ENCODE results near the gene LEKR1. TPM values are rescaled to one million over a fixed set of nuclear protein-coding genes. Genes with fewer than 3 reads are reported as not detected.

LEKR1 gene
- total and polyA plus RNA-seq, 5 donors, result 0.97 to 2.0 (median 1.5) TPM

GRCh38 chr3:157082305-157082982 lies 256.3 kb downstream of the LEKR1 start:
- WGBS, result 65% methylated on average over 11 of the region's 11 CpGs
- intact Hi-C loops (cut with DNase I), result loop anchor here (5.0 to 10.0 kb wide), 6 partner anchors 258 to 528 kb away; partner anchors contain the start of genes SSR3 (in 2 of the 4), LEKR1 (in 1 of the 4) and TIPARP (in 1 of the 4)

GRCh38 chr3:157083824-157084223 lies 257.7 kb downstream of the LEKR1 start:
- no peaks in the 10 kb centered on the region for H3K9me3 ChIP-seq (ENCODE audit: control insufficient read depth, low read length)
- H3K27ac ChIP-seq (ENCODE audit: low read length), result no peak overlapping the region
- peaks cover 4% of the 10 kb centered on the region for H3K4me1 ChIP-seq (ENCODE audit: control insufficient read depth, insufficient read depth, low read length)
- intact Hi-C loops (cut with DNase I), result loop anchor here (5.0 to 10.0 kb wide), 6 partner anchors 259 to 529 kb away; partner anchors contain the start of genes SSR3 (in 2 of the 4), LEKR1 (in 1 of the 4) and TIPARP (in 1 of the 4)
- no peak for ATAC-seq
- no peak for DNase-seq
- WGBS, result 98% methylated on average over 1 of the region's 1 CpG
- H3K4me3 ChIP-seq (ENCODE audit: low read length), result no peak overlapping the region
- H3K27me3 ChIP-seq (ENCODE audit: control insufficient read depth, insufficient read depth), result no peaks in the 10 kb centered on the region

More at GRCh38 chr3:157082305-157082982, 256.3 kb downstream of the LEKR1 start:
- no peak overlapping the region for H3K4me3 ChIP-seq (ENCODE audit: low read length)
- peak overlapping the region; percentile 74 for H3K27ac ChIP-seq (ENCODE audit: low read length)
- no peaks in the 10 kb centered on the region for H3K27me3 ChIP-seq (ENCODE audit: control insufficient read depth, insufficient read depth)
- no peaks in the 10 kb centered on the region for H3K9me3 ChIP-seq (ENCODE audit: control insufficient read depth, low read length)
- no peak for DNase-seq
- peaks cover 3% of the 10 kb centered on the region for H3K4me1 ChIP-seq (ENCODE audit: control insufficient read depth, insufficient read depth, low read length)
- ATAC-seq, result peak; percentile 56 to 68

DNA sequence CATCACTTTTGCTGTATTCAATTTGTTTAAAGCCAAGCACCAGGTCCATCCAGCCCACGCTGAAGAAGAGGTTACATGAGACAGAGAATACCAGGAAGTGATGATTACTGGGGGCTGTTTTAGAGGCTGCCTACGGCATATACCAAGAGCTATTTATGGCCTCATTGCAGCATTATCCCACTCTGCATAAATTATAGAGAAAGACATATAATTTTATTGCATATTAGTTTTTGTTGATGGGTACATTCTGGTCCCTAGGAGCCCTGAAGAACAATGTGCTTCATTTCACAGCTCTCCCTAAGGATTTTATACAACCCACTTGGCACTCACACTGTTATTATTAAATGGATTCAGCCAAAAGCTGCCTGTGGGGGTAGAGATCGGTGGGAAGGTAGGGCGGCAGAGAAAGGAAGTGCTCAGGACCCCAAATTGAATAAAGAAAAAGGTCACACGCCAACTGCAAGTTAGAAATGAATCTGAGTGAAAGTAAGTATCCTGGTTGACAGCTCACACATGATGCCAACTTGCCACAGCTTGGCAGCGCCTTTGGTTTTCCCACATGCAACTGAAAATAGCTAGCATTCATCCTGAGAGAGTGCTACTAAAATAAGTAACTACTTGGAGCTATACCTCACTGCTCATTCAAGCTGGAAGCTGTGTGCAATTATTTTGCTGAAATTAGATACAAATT lies 260.1 kb downstream of the LEKR1 start:
- intact Hi-C loops (cut with DNase I), result loop anchor here in 3 of 4 donors (5.0 to 10.0 kb wide), 6 partner anchors 46 to 531 kb away; partner anchors contain the start of genes SSR3 (in 2 of the 3), LEKR1 (in 1 of the 3) and TIPARP (in 1 of the 3)
- peak in 2 of 3 donors; percentile 72 to 76 for DNase-seq
- no peak overlapping the region for H3K4me3 ChIP-seq (ENCODE audit: low read length)
- ATAC-seq, result no peak
- no peaks in the 10 kb centered on the region for H3K9me3 ChIP-seq (ENCODE audit: control insufficient read depth, low read length)
- H3K4me1 ChIP-seq (ENCODE audit: control insufficient read depth, insufficient read depth, low read length), result peaks cover 8% of the 10 kb centered on the region
- peak overlapping the region; percentile 89 for H3K27ac ChIP-seq (ENCODE audit: low read length)
- WGBS, result 51% methylated on average over 6 of the region's 6 CpGs
- H3K27me3 ChIP-seq (ENCODE audit: control insufficient read depth, insufficient read depth), result no peaks in the 10 kb centered on the region

DNA sequence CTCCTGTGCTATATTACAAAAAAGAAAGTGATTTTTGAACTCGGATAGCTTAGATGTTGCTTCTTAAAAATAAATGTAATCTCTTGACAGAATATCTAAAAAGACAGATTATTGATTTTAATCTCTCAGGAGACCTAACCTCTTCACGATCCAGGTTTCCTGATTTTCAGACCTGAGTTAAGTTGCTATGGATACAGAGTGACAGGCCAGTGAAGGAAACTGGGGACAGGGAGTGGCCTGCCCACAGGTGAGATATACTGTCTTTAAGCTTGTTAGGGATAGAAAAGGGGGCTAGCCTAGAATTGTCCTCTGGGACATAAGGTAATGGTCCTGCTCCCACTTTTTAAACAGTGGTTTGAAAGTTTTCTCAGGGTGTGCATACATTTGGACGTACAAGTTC lies 260.6 kb downstream of the LEKR1 start:
- peak overlapping the region; percentile 84 for H3K27ac ChIP-seq (ENCODE audit: low read length)
- H3K9me3 ChIP-seq (ENCODE audit: control insufficient read depth, low read length), result no peaks in the 10 kb centered on the region
- H3K4me3 ChIP-seq (ENCODE audit: low read length), result no peak overlapping the region
- WGBS, result 58% methylated on average over 3 of the region's 3 CpGs
- ATAC-seq (no peak), DNase-seq (no peak)
- intact Hi-C loops (cut with DNase I), result loop anchor here in 3 of 4 donors (5.0 to 10.0 kb wide), 6 partner anchors 46 to 532 kb away; partner anchors contain the start of genes SSR3 (in 2 of the 3), LEKR1 (in 1 of the 3) and TIPARP (in 1 of the 3)
- no peaks in the 10 kb centered on the region for H3K27me3 ChIP-seq (ENCODE audit: control insufficient read depth, insufficient read depth)
- peaks cover 8% of the 10 kb centered on the region for H3K4me1 ChIP-seq (ENCODE audit: control insufficient read depth, insufficient read depth, low read length)

- ATAC-seq (no peak), DNase-seq (no peak)
- intact Hi-C loops (cut with DNase I), result loop anchor here in 3 of 4 donors (5.0 to 10.0 kb wide), 6 partner anchors 45 to 533 kb away; partner anchors contain the start of genes SSR3 (in 2 of the 3), LEKR1 (in 1 of the 3) and TIPARP (in 1 of the 3)
- Histone ChIP-seq H3K9me3 (ENCODE audit: control insufficient read depth, low read length) (no peaks in the 10 kb centered on the region), H3K4me1 (ENCODE audit: control insufficient read depth, insufficient read depth, low read length) (peaks cover 12% of the 10 kb centered on the region), H3K4me3 (ENCODE audit: low read length) (no peak overlapping the region), H3K27ac (ENCODE audit: low read length) (peak overlapping the region; percentile 87), H3K27me3 (ENCODE audit: control insufficient read depth, insufficient read depth) (no peaks in the 10 kb centered on the region)
- WGBS, result 68% methylated on average over 1 of the region's 1 CpG
Measured at GRCh38 chr3:157087373-157087772, 261.2 kb downstream of the LEKR1 start.

DNA sequence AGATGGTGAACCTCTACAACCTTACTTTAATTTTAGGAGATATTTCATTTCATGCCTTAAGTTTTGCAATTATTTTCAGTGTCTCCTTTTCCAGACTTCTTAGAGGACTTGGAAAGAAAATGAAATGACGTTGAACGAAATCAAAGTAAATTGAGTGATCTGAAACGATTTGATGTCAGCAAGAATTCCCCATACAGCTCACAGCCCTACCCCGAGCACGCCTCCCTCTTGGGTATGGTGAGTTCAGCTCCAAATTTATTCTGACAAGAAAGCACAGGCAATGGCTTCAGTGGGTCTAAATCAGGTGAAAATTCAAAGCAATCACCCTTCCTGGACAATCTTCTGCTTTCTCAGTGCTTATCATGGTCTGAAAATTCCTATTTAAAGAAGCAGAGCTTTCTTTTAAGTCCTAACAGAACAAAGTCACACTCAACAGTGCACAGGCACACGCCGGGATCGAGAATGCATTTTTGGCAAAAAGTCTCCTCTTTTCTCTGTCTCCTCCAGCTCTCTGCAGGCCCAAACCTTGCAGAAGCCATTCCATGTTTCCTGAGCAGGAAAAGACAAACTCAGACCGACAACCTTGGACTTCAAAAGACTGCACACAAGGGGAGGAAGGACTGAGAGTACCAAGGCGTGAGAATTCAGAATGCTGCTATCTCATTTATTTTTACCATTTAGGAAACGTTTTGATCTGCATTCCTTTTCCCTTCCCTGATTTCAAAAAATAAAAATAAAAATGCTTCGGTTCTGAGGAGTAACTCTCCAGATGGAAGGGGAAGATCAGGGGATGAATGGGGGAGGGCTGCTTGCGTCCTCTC lies 261.8 kb downstream of the LEKR1 start:
- intact Hi-C loops (cut with DNase I), result loop anchor here in 3 of 4 donors (2.0 to 10.0 kb wide), 8 partner anchors 41 to 533 kb away; partner anchors contain the start of genes SSR3 (in 2 of the 3), LEKR1 (in 1 of the 3) and TIPARP (in 1 of the 3)
- WGBS, result 12% methylated on average over 13 of the region's 13 CpGs
- H3K9me3 ChIP-seq (ENCODE audit: control insufficient read depth, low read length), result no peaks in the 10 kb centered on the region
- peak overlapping the region; percentile 98 for H3K27ac ChIP-seq (ENCODE audit: low read length)
- DNase-seq, result peak in 1 of 3 donors; percentile 68
- peaks cover 14% of the 10 kb centered on the region for H3K4me1 ChIP-seq (ENCODE audit: control insufficient read depth, insufficient read depth, low read length)
- no peak for ATAC-seq
- H3K4me3 ChIP-seq (ENCODE audit: low read length), result peak overlapping the region; percentile 45
- no peaks in the 10 kb centered on the region for H3K27me3 ChIP-seq (ENCODE audit: control insufficient read depth, insufficient read depth)

- DNase-seq (peak; percentile 97 to 99 (median 99)), ATAC-seq (peak; percentile 91 to 92)
- under 1% methylated on average over 59 of the region's 59 CpGs for WGBS
- no peaks in the 10 kb centered on the region for H3K27me3 ChIP-seq (ENCODE audit: control insufficient read depth, insufficient read depth)
- H3K27ac ChIP-seq (ENCODE audit: low read length), result peak overlapping the region; percentile 98
- H3K9me3 ChIP-seq (ENCODE audit: control insufficient read depth, low read length), result no peaks in the 10 kb centered on the region
- intact Hi-C loops (cut with DNase I), result loop anchor here in 3 of 4 donors (2.0 to 10.0 kb wide), 8 partner anchors 40 to 534 kb away; partner anchors contain the start of genes SSR3 (in 2 of the 3), LEKR1 (in 1 of the 3) and TIPARP (in 1 of the 3)
- H3K4me3 ChIP-seq (ENCODE audit: low read length), result peak overlapping the region; percentile 45
- peaks cover 14% of the 10 kb centered on the region for H3K4me1 ChIP-seq (ENCODE audit: control insufficient read depth, insufficient read depth, low read length)
Measured at GRCh38 chr3:157088601-157089454, 262.7 kb downstream of the LEKR1 start.

GRCh38 chr3:157089455-157090221 lies 263.5 kb downstream of the LEKR1 start:
- H3K27me3 ChIP-seq (ENCODE audit: control insufficient read depth, insufficient read depth), result no peaks in the 10 kb centered on the region
- peak overlapping the region; percentile 60 for H3K4me3 ChIP-seq (ENCODE audit: low read length)
- no peaks in the 10 kb centered on the region for H3K9me3 ChIP-seq (ENCODE audit: control insufficient read depth, low read length)
- ATAC-seq (peak; percentile 75 to 76), DNase-seq (peak in 2 of 3 donors; percentile 52 to 65)
- WGBS, result 5% methylated on average over 18 of the region's 18 CpGs
- H3K27ac ChIP-seq (ENCODE audit: low read length), result peak overlapping the region; percentile 98
- peaks cover 14% of the 10 kb centered on the region for H3K4me1 ChIP-seq (ENCODE audit: control insufficient read depth, insufficient read depth, low read length)
- intact Hi-C loops (cut with DNase I), result loop anchor here (2.0 to 10.0 kb wide), 9 partner anchors 38 to 535 kb away; partner anchors contain the start of genes SSR3 (in 2 of the 4), LEKR1 (in 1 of the 4) and TIPARP (in 1 of the 4)

Measured in right cardiac atrium (tissue), 5 donors.